C4-2B (cell line): ENCODE measurements around the gene SLC7A6.

ENCODE experiments used
- ZFX ChIP-seq: fragments of 450-650 bp; IDR thresholded peaks from 2 replicates; pipeline ENCODE4 v1.6.1; 2017
- TF ChIP-seq, protein P1 (sequence below): fragments of 450-650 bp; conservative IDR thresholded peaks from 2 replicates; pipeline ENCODE4 v1.5.1; 2017; ENCODE audit warnings: mild to moderate bottlenecking

GRCh38 chr16:68292425-68292824 lies 28.1 kb downstream of the SLC7A6 start:
- TF ChIP-seq, protein P1, sequence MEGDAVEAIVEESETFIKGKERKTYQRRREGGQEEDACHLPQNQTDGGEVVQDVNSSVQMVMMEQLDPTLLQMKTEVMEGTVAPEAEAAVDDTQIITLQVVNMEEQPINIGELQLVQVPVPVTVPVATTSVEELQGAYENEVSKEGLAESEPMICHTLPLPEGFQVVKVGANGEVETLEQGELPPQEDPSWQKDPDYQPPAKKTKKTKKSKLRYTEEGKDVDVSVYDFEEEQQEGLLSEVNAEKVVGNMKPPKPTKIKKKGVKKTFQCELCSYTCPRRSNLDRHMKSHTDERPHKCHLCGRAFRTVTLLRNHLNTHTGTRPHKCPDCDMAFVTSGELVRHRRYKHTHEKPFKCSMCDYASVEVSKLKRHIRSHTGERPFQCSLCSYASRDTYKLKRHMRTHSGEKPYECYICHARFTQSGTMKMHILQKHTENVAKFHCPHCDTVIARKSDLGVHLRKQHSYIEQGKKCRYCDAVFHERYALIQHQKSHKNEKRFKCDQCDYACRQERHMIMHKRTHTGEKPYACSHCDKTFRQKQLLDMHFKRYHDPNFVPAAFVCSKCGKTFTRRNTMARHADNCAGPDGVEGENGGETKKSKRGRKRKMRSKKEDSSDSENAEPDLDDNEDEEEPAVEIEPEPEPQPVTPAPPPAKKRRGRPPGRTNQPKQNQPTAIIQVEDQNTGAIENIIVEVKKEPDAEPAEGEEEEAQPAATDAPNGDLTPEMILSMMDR, result no peak
- TF ChIP-seq ZFX, result no peak
